ENCODE data around the gene BCAS3.
"Not testable (repeated sequence)": the region's sequence is repeated elsewhere in the genome, so short reads cannot be mapped to it uniquely, and the experiment has no call there.

BCAS3 gene

GRCh38 chr17:61354895-61355874, 677.5 kb downstream of the BCAS3 start:
- DNase-seq, result no peak

- not testable (repeated sequence) for DNase-seq
Measured at GRCh38 chr17:61357061-61357460, 679.4 kb downstream of the BCAS3 start.

GRCh38 chr17:61359513-61359912, 681.9 kb downstream of the BCAS3 start:
- DNase-seq, result not testable (repeated sequence)

- no peak for DNase-seq
Measured at GRCh38 chr17:61360318-61360943, 682.8 kb downstream of the BCAS3 start.

- no peak for DNase-seq
Measured at GRCh38 chr17:61361084-61361483, 683.4 kb downstream of the BCAS3 start.

GRCh38 chr17:61362396-61362795, 684.7 kb downstream of the BCAS3 start:
- DNase-seq, result peak; percentile 58

GRCh38 chr17:61362852-61363600, 685.4 kb downstream of the BCAS3 start:
- DNase-seq, result no peak

GRCh38 chr17:61363601-61364462, 686.2 kb downstream of the BCAS3 start:
- DNase-seq, result no peak

GRCh38 chr17:61364463-61364846, 686.8 kb downstream of the BCAS3 start:
- no peak for DNase-seq

GRCh38 chr17:61366076-61366714, 688.5 kb downstream of the BCAS3 start:
- DNase-seq, result no peak

- DNase-seq, result peak; percentile 80
Measured at GRCh38 chr17:61366715-61367413, 689.2 kb downstream of the BCAS3 start.

GRCh38 chr17:61368049-61368831, 690.6 kb downstream of the BCAS3 start:
- DNase-seq, result no peak

- DNase-seq, result no peak
Measured at GRCh38 chr17:61368832-61369450, 691.3 kb downstream of the BCAS3 start.

GRCh38 chr17:61369751-61370150, 692.1 kb downstream of the BCAS3 start:
- no peak for DNase-seq

GRCh38 chr17:61371179-61371578, 693.5 kb downstream of the BCAS3 start:
- DNase-seq, result no peak

GRCh38 chr17:61371606-61372005, 694.0 kb downstream of the BCAS3 start:
- no peak for DNase-seq

- DNase-seq, result no peak
Measured at GRCh38 chr17:61372436-61372835, 694.8 kb downstream of the BCAS3 start.

- no peak for DNase-seq
Measured at GRCh38 chr17:61376931-61377838, 699.5 kb downstream of the BCAS3 start.
